A549 (cell line): Measurements from ENCODE around the gene AXL. TPM values are rescaled to one million over a fixed set of nuclear protein-coding genes. Genes with fewer than 3 reads are reported as not detected.

Experiments used
- ATAC-seq, 2 experiments: fragments of 200-7000 bp in 1 of 2; fragments of >200 bp in 1 of 2; cut with Nextera tagmentation in 1 of 2; cut with Tn5 transposase in 1 of 2; 3 replicates each; pipeline versions ENCODE4 v1.8.0 to v1.9.1; 2018 to 2020; ENCODE audit warnings: mild to moderate bottlenecking in 1 of 2, moderate library complexity in 1 of 2
- CTCF ChIA-PET: fragments of 300-600 bp; sonication (Branson Sonifier 250); formaldehyde crosslinking; extraction: SDS; loops from one replicate; lab custom pipeline; 2021; ENCODE audit warnings: antibody characterized with exemption, inconsistent platforms; lab: Yijun Ruan, JAX
- POLR2A ChIA-PET: fragments of 350-600 bp; formaldehyde crosslinking; extraction: SDS; loops from one replicate; lab custom pipeline; 2021; ENCODE audit warnings: antibody characterized with exemption, inconsistent platforms; lab: Yijun Ruan, JAX
- DNase-seq, 2 experiments: peaks; one replicate each; pipeline versions ENCODE4 v3.0.0 to v3.0.0-alpha.2; 2011 to 2016; ENCODE audit warnings: low read depth in 1 of 2, low spot score in 1 of 2
- FAIRE-seq: peaks from 2 replicates; lab custom pipeline; 2011; peaks lifted over from hg19 to GRCh38; lab: Jason Lieb, UNC
- H3K27ac ChIP-seq, 2 experiments: fragments of >200 bp; sonication (Bioruptor Twin); formaldehyde crosslinking; 3 replicates each; pipeline ENCODE4 v1.5.1; 2016 to 2017
- H3K4me1 ChIP-seq: fragments of >200 bp; sonication (Bioruptor Twin); formaldehyde crosslinking; 3 replicates; pipeline ENCODE4 v1.6.1; 2016
- H3K4me2 ChIP-seq: fragments of >200 bp; sonication (Bioruptor Twin); formaldehyde crosslinking; 3 replicates; pipeline ENCODE4 v1.6.1; 2016
- H3K4me3 ChIP-seq: fragments of >200 bp; sonication (Bioruptor Twin); formaldehyde crosslinking; 3 replicates; pipeline ENCODE4 v1.5.1; 2016
- H3K9me3 ChIP-seq: fragments of >200 bp; sonication (Bioruptor Twin); formaldehyde crosslinking; 3 replicates; pipeline ENCODE4 v1.6.1; 2016
- ATOH8 ChIP-seq: fragments of 250-450 bp; sonication (Bioruptor Pico); IDR thresholded peaks from 2 replicates; pipeline ENCODE4 v1.5.0; 2020; ENCODE audit warnings: low read depth, mild to moderate bottlenecking, moderate library complexity
- CBX2 ChIP-seq: fragments of 200-600 bp; sonication (generic); IDR thresholded peaks from 2 replicates; pipeline ENCODE4 v1.6.1; 2016; ENCODE audit warnings: low read depth, mild to moderate bottlenecking, borderline replicate concordance
- CHD4 ChIP-seq: fragments of 200-600 bp; sonication (generic); IDR thresholded peaks from 2 replicates; pipeline ENCODE4 v1.6.1; 2016; ENCODE audit warnings: antibody characterized with exemption, mild to moderate bottlenecking, borderline replicate concordance
- FOSL2 ChIP-seq, 2 experiments: fragments of 450-650 bp in 1 of 2; fragments of >200 bp in 1 of 2; sonication (Bioruptor Twin) in 1 of 2; formaldehyde crosslinking; IDR thresholded peaks; 2 replicates each; pipeline versions ENCODE4 v1.5.0 to v1.6.1; 2016 to 2020; ENCODE audit warnings: mild to moderate bottlenecking in 1 of 2, moderate library complexity in 1 of 2
- HDAC2 ChIP-seq: fragments of 200-600 bp; sonication (generic); IDR thresholded peaks from 2 replicates; pipeline ENCODE4 v1.6.1; 2016
- HES2 ChIP-seq: fragments of >200 bp; sonication (Bioruptor Twin); formaldehyde crosslinking; IDR thresholded peaks from 2 replicates; pipeline ENCODE4 v1.6.1; 2016
- HOXA7 ChIP-seq: fragments of 250-450 bp; sonication (Bioruptor Pico); IDR thresholded peaks from 2 replicates; pipeline ENCODE4 v1.5.0; 2020; ENCODE audit warnings: mild to moderate bottlenecking, moderate library complexity
- JUNB ChIP-seq: fragments of >200 bp; sonication (Bioruptor Twin); formaldehyde crosslinking; IDR thresholded peaks from 2 replicates; pipeline ENCODE4 v1.6.1; 2016
- NFE2L2 ChIP-seq: fragments of 150-350 bp; conservative IDR thresholded peaks from 2 replicates; pipeline ENCODE4 v1.6.1; 2014; ENCODE audit warnings: low read length
- POLR2A ChIP-seq: IDR thresholded peaks from 2 replicates; pipeline ENCODE4 v1.6.1; 2012; ENCODE audit warnings: mild to moderate bottlenecking, low read length
- RAD21 ChIP-seq, 2 experiments: fragments of >200 bp in 1 of 2; sonication (Bioruptor Twin) in 1 of 2; formaldehyde crosslinking in 1 of 2; IDR thresholded peaks in 1 of 2; conservative IDR thresholded peaks in 1 of 2; 2 replicates in 1 of 2; 3 replicates in 1 of 2; pipeline ENCODE4 v1.6.1; 2012 to 2018; ENCODE audit warnings: inconsistent platforms in 1 of 2
- RNF2 ChIP-seq: fragments of 200-600 bp; sonication (generic); IDR thresholded peaks from 2 replicates; pipeline ENCODE4 v1.6.1; 2016; ENCODE audit warnings: low read depth, mild to moderate bottlenecking, antibody characterized with exemption, moderate library complexity, borderline replicate concordance
- SREBF2 ChIP-seq: fragments of 450-650 bp; IDR thresholded peaks from 2 replicates; pipeline ENCODE4 v1.6.1; 2014; ENCODE audit warnings: mild to moderate bottlenecking, moderate library complexity
- TP53 ChIP-seq: fragments of 250-450 bp; sonication (Bioruptor Pico); IDR thresholded peaks from 2 replicates; pipeline ENCODE4 v1.5.0; 2021; ENCODE audit warnings: mild to moderate bottlenecking, moderate library complexity
- ZFP36 ChIP-seq: fragments of 450-650 bp; IDR thresholded peaks from 2 replicates; pipeline ENCODE4 v1.6.1; 2014; ENCODE audit warnings: borderline replicate concordance; ENCODE audit not compliant: partially characterized antibody
- WGBS: methylation state at CpG from one replicate; pipeline ENCODE4 v1.1.6; 2017; ENCODE audit errors: missing lambda C conversion rate; 5-methylcytosine and 5-hydroxymethylcytosine counted together
- polyA plus RNA-seq, 4 experiments: library from polyadenylated mRNA; depleted of rRNA in 3 of 4; stranded (reverse); fragments of >200 nt; fragmentation: RNase III in 1 of 4; extraction: RNeasy Plus Mini Kit Qiagen cat#74134 plus additional on column Dnase treatment in 1 of 4; gene quantifications; 2 replicates in 3 of 4; 3 replicates in 1 of 4; pipeline ENCODE4 v1.2.3, GENCODE V29; 2011 to 2017
- TF ChIP-seq, protein P1 (sequence below): fragments of >200 bp; sonication (Bioruptor Twin); formaldehyde crosslinking; IDR thresholded peaks from 3 replicates; pipeline ENCODE4 v1.5.1; 2016
- TF ChIP-seq, protein P2 (sequence below): IDR thresholded peaks from 2 replicates; pipeline ENCODE4 v1.6.1; 2012
- TF ChIP-seq, protein P3 (sequence below): IDR thresholded peaks from 2 replicates; pipeline ENCODE4 v1.6.1; 2012; ENCODE audit warnings: low read depth, borderline replicate concordance

AXL gene
- polyA plus RNA-seq, 2 of the 4 experiments (the other 2 are of a cell fraction) = 45.4 to 60.1 TPM

- Histone ChIP-seq H3K4me3 (no peak overlapping the region), H3K27ac (peak overlapping the region in 1 of 2 experiments; percentile 87; a peak in 4 of 6 replicates), H3K9me3 (no peaks in the 10 kb centered on the region), H3K4me2 (peak overlapping the region; percentile 1; the same call in 1 of the 3 replicates), H3K4me1 (peaks cover 35% of the 10 kb centered on the region)
- DNase-seq (no peak), ATAC-seq (no peak), FAIRE-seq (peak; percentile 70)
- TF ChIP-seq ZFP36 (peak; percentile 89), RAD21 (conservative IDR thresholded peaks at IDR 0.05 in 1 of 2, IDR thresholded peaks at IDR 0.05 in 1 of 2) (peak; percentile 24 to 35; a peak in 3 of 5 replicates), POLR2A (no peak), HOXA7 (no peak)
- TF ChIP-seq, protein P1, sequence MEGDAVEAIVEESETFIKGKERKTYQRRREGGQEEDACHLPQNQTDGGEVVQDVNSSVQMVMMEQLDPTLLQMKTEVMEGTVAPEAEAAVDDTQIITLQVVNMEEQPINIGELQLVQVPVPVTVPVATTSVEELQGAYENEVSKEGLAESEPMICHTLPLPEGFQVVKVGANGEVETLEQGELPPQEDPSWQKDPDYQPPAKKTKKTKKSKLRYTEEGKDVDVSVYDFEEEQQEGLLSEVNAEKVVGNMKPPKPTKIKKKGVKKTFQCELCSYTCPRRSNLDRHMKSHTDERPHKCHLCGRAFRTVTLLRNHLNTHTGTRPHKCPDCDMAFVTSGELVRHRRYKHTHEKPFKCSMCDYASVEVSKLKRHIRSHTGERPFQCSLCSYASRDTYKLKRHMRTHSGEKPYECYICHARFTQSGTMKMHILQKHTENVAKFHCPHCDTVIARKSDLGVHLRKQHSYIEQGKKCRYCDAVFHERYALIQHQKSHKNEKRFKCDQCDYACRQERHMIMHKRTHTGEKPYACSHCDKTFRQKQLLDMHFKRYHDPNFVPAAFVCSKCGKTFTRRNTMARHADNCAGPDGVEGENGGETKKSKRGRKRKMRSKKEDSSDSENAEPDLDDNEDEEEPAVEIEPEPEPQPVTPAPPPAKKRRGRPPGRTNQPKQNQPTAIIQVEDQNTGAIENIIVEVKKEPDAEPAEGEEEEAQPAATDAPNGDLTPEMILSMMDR = peak; percentile 40
- 68% methylated on average over 6 of the region's 6 CpGs for WGBS
- POLR2A ChIA-PET = interaction anchor here (0.9 kb wide), 1 partner anchor 747 kb away, joined by 7 read pairs; the partner anchor contains the start of gene SERTAD1
- CTCF ChIA-PET = interaction anchor here (0.6 to 1.6 kb wide), 10 partner anchors 15 to 509 kb away, joined by 3 to 7 read pairs (median 3); no protein-coding TSS in a partner anchor
Observed at GRCh38 chr19:41172297-41173164, 46.5 kb upstream of the AXL start.

DNA sequence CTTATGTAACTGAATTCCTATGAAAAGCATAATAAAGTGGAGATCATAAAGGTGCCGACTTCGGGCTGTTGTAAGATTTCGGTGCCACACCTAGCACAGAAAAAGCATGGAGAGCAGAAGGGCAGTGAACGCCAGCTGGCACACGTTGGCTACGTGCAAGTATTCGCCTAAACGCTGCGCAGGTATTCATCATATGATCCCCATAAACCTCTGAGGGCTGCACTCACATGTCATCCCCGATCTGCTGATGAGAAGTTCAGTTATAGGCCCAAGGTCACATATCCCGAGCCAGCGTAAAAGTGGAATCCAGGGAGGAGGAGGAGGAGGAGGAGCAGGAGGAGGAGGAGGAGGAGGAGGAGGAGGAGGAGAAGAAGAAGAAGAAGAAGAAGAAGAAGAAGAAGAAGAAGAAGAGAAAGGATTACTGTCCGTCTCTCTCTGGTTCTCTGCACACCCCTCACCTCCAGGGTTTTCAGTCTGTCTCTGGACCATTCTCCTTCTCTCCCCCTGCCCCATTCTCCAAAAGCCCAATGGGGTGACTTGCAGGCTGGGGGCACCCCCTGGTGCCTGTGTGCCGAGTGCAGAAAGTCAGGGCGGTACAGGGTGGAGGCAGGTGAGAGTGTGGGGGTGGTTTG is 44.6 kb upstream of the AXL start:
- ATAC-seq = no peak
- POLR2A ChIA-PET = interaction anchor here (0.6 to 3.2 kb wide), 3 partner anchors 14 to 89 kb away, joined by 3 to 23 read pairs (median 5); partner anchors contain the start of gene HNRNPUL1
- Histone ChIP-seq H3K4me1 (peaks cover 35% of the 10 kb centered on the region), H3K4me2 (peak overlapping the region; percentile 86), H3K27ac (peak overlapping the region; percentile 85 to 87; a peak in 5 of 6 replicates), H3K4me3 (no peak overlapping the region), H3K9me3 (no peaks in the 10 kb centered on the region)
- TF ChIP-seq ATOH8 = no peak
- no peak for TF ChIP-seq FOSL2 (IDR thresholded peaks at IDR 0.05)
- no peak for TF ChIP-seq FOSL2 (CRISPR knock-in tag; IDR thresholded peaks at IDR 0.05)
- TF ChIP-seq NFE2L2 = no peak
- TF ChIP-seq, protein P2, sequence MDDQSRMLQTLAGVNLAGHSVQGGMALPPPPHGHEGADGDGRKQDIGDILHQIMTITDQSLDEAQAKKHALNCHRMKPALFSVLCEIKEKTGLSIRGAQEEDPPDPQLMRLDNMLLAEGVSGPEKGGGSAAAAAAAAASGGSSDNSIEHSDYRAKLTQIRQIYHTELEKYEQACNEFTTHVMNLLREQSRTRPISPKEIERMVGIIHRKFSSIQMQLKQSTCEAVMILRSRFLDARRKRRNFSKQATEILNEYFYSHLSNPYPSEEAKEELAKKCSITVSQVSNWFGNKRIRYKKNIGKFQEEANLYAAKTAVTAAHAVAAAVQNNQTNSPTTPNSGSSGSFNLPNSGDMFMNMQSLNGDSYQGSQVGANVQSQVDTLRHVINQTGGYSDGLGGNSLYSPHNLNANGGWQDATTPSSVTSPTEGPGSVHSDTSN = no peak
- no peak for TF ChIP-seq CBX2
- TF ChIP-seq HES2 = no peak
- TF ChIP-seq HDAC2 = no peak
- no peak for TF ChIP-seq ZFP36
- no peak for TF ChIP-seq JUNB
- no peak for TF ChIP-seq CHD4
- no peak for TF ChIP-seq SREBF2
- TF ChIP-seq TP53 (CRISPR knock-in tag) = no peak
- TF ChIP-seq, protein P3, sequence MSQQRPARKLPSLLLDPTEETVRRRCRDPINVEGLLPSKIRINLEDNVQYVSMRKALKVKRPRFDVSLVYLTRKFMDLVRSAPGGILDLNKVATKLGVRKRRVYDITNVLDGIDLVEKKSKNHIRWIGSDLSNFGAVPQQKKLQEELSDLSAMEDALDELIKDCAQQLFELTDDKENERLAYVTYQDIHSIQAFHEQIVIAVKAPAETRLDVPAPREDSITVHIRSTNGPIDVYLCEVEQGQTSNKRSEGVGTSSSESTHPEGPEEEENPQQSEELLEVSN = no peak
- TF ChIP-seq RNF2 = no peak
- WGBS = 91% methylated on average over 15 of the region's 15 CpGs
- DNase-seq = no peak
- CTCF ChIA-PET = interaction anchor here (0.7 to 2.3 kb wide), 9 partner anchors 9 to 511 kb away, joined by 3 to 15 read pairs (median 7); partner anchors contain the start of gene HNRNPUL1
- no peak for FAIRE-seq
